HepG2 (cell line): ENCODE data around the gene HEXD. TPM values are rescaled to one million over a fixed set of nuclear protein-coding genes. Genes with fewer than 3 reads are reported as not detected.

ENCODE experiments used
- ATM ChIP-seq: fragments of 450-650 bp; IDR thresholded peaks from 2 replicates; pipeline ENCODE4 v1.7.1; 2017; ENCODE audit warnings: mild to moderate bottlenecking, borderline replicate concordance
- BRD4 ChIP-seq: sonication (generic); formaldehyde crosslinking; IDR thresholded peaks from 2 replicates; pipeline ENCODE4 v1.4.0; 2020; ENCODE audit warnings: missing genetic modification reagents
- CCDC6 ChIP-seq: sonication (generic); formaldehyde crosslinking; IDR thresholded peaks from 2 replicates; pipeline ENCODE4 v1.8.1; 2022; ENCODE audit warnings: mild to moderate bottlenecking, missing genetic modification reagents, moderate library complexity
- CTCF ChIP-seq: sonication (generic); formaldehyde crosslinking; IDR thresholded peaks from 2 replicates; pipeline ENCODE4 v1.5.0; 2020; ENCODE audit warnings: mild to moderate bottlenecking, missing genetic modification reagents, moderate library complexity
- E2F2 ChIP-seq: sonication (generic); formaldehyde crosslinking; IDR thresholded peaks from 2 replicates; pipeline ENCODE4 v1.4.0; 2020; ENCODE audit warnings: missing genetic modification reagents, borderline replicate concordance
- ELF4 ChIP-seq: sonication (generic); formaldehyde crosslinking; IDR thresholded peaks from 2 replicates; pipeline ENCODE4 v1.5.0; 2020; ENCODE audit warnings: missing genetic modification reagents, mild to moderate bottlenecking, moderate library complexity, borderline replicate concordance
- ETS1 ChIP-seq: sonication (generic); formaldehyde crosslinking; IDR thresholded peaks from 2 replicates; pipeline ENCODE4 v1.4.0; 2020; ENCODE audit warnings: missing genetic modification reagents
- GPBP1L1 ChIP-seq: sonication (generic); formaldehyde crosslinking; IDR thresholded peaks from 2 replicates; pipeline ENCODE4 v1.5.0; 2020; ENCODE audit warnings: mild to moderate bottlenecking, missing genetic modification reagents
- HES4 ChIP-seq: sonication (generic); formaldehyde crosslinking; IDR thresholded peaks from 2 replicates; pipeline ENCODE4 v1.9.0; 2021; ENCODE audit warnings: mild to moderate bottlenecking, missing genetic modification reagents, borderline replicate concordance
- MEIS1 ChIP-seq: sonication (generic); formaldehyde crosslinking; IDR thresholded peaks from 2 replicates; pipeline ENCODE4 v1.9.0; 2021; ENCODE audit warnings: mild to moderate bottlenecking, missing genetic modification reagents, moderate library complexity, borderline replicate concordance
- NFIB ChIP-seq: sonication (generic); formaldehyde crosslinking; IDR thresholded peaks from 2 replicates; pipeline ENCODE4 v1.9.0; 2021; ENCODE audit warnings: missing genetic modification reagents, mild to moderate bottlenecking, borderline replicate concordance
- ONECUT2 ChIP-seq: sonication (generic); formaldehyde crosslinking; IDR thresholded peaks from 2 replicates; pipeline ENCODE4 v1.4.0; 2020; ENCODE audit warnings: missing genetic modification reagents
- USF2 ChIP-seq, 2 experiments: sonication (generic) in 1 of 2; formaldehyde crosslinking in 1 of 2; IDR thresholded peaks; 2 replicates each; pipeline versions ENCODE4 v1.5.1 to v1.6.1; 2011 to 2020; ENCODE audit warnings: borderline replicate concordance in 1 of 2, low read depth in 1 of 2, low read length in 1 of 2, mild to moderate bottlenecking in 1 of 2, missing genetic modification reagents in 1 of 2, moderate library complexity in 1 of 2
- ZNF430 ChIP-seq: sonication (generic); formaldehyde crosslinking; IDR thresholded peaks from 2 replicates; pipeline ENCODE4 v1.9.0; 2021; ENCODE audit warnings: mild to moderate bottlenecking, missing genetic modification reagents
- ZNF446 ChIP-seq: sonication (generic); formaldehyde crosslinking; IDR thresholded peaks from 2 replicates; pipeline ENCODE4 v1.5.0; 2020; ENCODE audit warnings: mild to moderate bottlenecking, missing genetic modification reagents
- ZNF503 ChIP-seq: sonication (generic); formaldehyde crosslinking; IDR thresholded peaks from 2 replicates; pipeline ENCODE4 v1.4.0; 2020; ENCODE audit warnings: missing genetic modification reagents
- ZNF674 ChIP-seq: sonication (generic); formaldehyde crosslinking; IDR thresholded peaks from 2 replicates; pipeline ENCODE4 v1.5.0; 2020; ENCODE audit warnings: low read depth, mild to moderate bottlenecking, missing genetic modification reagents
- ZNF780A ChIP-seq: sonication (generic); formaldehyde crosslinking; IDR thresholded peaks from 2 replicates; pipeline ENCODE4 v1.8.0; 2022; ENCODE audit warnings: mild to moderate bottlenecking, missing genetic modification reagents, moderate library complexity
- ZNF781 ChIP-seq: sonication (generic); formaldehyde crosslinking; IDR thresholded peaks from 2 replicates; pipeline ENCODE4 v1.5.1; 2020; ENCODE audit warnings: borderline replicate concordance, mild to moderate bottlenecking, missing genetic modification reagents; ENCODE audit errors: not compliant biosample characterization
- polyA plus RNA-seq, 8 experiments: library from polyadenylated mRNA; depleted of rRNA in 3 of 8; stranded (reverse) in 7 of 8; unstranded in 1 of 8; fragments of >200 nt; fragmentation: Illumina TruSeq in 4 of 8; extraction: Trizol in 4 of 8; gene quantifications; 2 replicates each; pipeline versions ENCODE4 v1.2.1 to v1.2.3, GENCODE V29; 2011 to 2016; ENCODE audit warnings: low read depth in 4 of 8, missing spikeins in 1 of 8, mixed read lengths in 1 of 8; ENCODE audit not compliant: insufficient read depth in 1 of 8
- total RNA-seq, 5 experiments: library from RNA; depleted of rRNA; stranded (reverse); fragments of >200 nt; fragmentation: Illumina TruSeq; extraction: Trizol; gene quantifications; 2 replicates each; pipeline ENCODE4 v1.2.3, GENCODE V29; 2016; ENCODE audit warnings: low read depth in 1 of 5

HEXD gene
- total and polyA plus RNA-seq, 2 of the 13 experiments (the other 11 are each of a cell fraction or from before 2014, with no cell fraction given) = 22.3 to 41.8 TPM

GRCh38 chr17:82376042-82376730 is 42.0 kb upstream of the HEXD start (continued):
- no peak for TF ChIP-seq ZNF503
- TF ChIP-seq ZNF674 (CRISPR knock-in tag) = no peak
- no peak for TF ChIP-seq GPBP1L1 (CRISPR knock-in tag)
- TF ChIP-seq ZNF781 (CRISPR knock-in tag) = no peak
- TF ChIP-seq CCDC6 (CRISPR knock-in tag) = no peak
- TF ChIP-seq ONECUT2 (CRISPR knock-in tag) = no peak
- no peak for TF ChIP-seq ZNF446
- TF ChIP-seq HES4 (CRISPR knock-in tag) = no peak
- TF ChIP-seq ATM = no peak
- no peak for TF ChIP-seq ETS1 (CRISPR knock-in tag)
- no peak for TF ChIP-seq NFIB (CRISPR knock-in tag)
- no peak for TF ChIP-seq BRD4
- TF ChIP-seq MEIS1 = no peak
- no peak for TF ChIP-seq ZNF430 (CRISPR knock-in tag)
- peak; percentile 41; the same call in 1 of the 2 replicates for TF ChIP-seq E2F2 (CRISPR knock-in tag)
- no peak for TF ChIP-seq ELF4 (CRISPR knock-in tag)
- TF ChIP-seq CTCF (CRISPR knock-in tag) = 0 out of 2 replicates have a peak, but pooled peaks have one; percentile 8
- TF ChIP-seq USF2 (IDR thresholded peaks at IDR 0.05; ENCODE audit: low read depth, low read length) = no peak
- TF ChIP-seq USF2 (CRISPR knock-in tag; IDR thresholded peaks at IDR 0.05; ENCODE audit: borderline replicate concordance) = no peak
- no peak for TF ChIP-seq ZNF780A
